Neural cell (in vitro differentiated cells): ENCODE data around the gene TSR1. TPM values are rescaled to one million over a fixed set of nuclear protein-coding genes. Genes with fewer than 3 reads are reported as not detected.

ENCODE experiments used
- H2AFZ ChIP-seq: fragments of 200-600, 300-800 bp; sonication (generic), shearing (Covaris generic); 2 replicates; pipeline ENCODE4 v1.6.0; 2014; ENCODE audit warnings: low read depth, mild to moderate bottlenecking, antibody characterized with exemption, low read length, moderate library complexity
- H3F3A ChIP-seq: fragments of 200-600 bp; shearing (Covaris generic); 2 replicates; pipeline ENCODE4 v1.6.1; 2016; ENCODE audit warnings: mild to moderate bottlenecking, moderate library complexity, mixed read lengths, antibody characterized with exemption, low read length; ENCODE audit not compliant: insufficient read depth, poor library complexity, severe bottlenecking
- H3K27ac ChIP-seq: fragments of 200-600, 300-800 bp; sonication (generic), shearing (Covaris generic); 2 replicates; pipeline ENCODE4 v1.5.1; 2014; ENCODE audit warnings: mild to moderate bottlenecking, low read length, moderate library complexity
- H3K27me3 ChIP-seq: fragments of 300-800, 200-600 bp; sonication (generic), shearing (Covaris generic); 2 replicates; pipeline ENCODE4 v1.6.0; 2014; ENCODE audit warnings: mild to moderate bottlenecking, low read depth, low read length, moderate library complexity; ENCODE audit not compliant: insufficient read depth
- H3K36me3 ChIP-seq: fragments of 300-800, 200-600 bp; sonication (generic), shearing (Covaris generic); 2 replicates; pipeline ENCODE4 v1.5.1; 2014; ENCODE audit warnings: mild to moderate bottlenecking, antibody characterized with exemption, low read length, moderate library complexity; ENCODE audit not compliant: insufficient read depth
- H3K4me2 ChIP-seq: fragments of 300-800, 200-600 bp; sonication (generic), shearing (Covaris generic); 2 replicates; pipeline ENCODE4 v1.6.0; 2014; ENCODE audit warnings: mild to moderate bottlenecking, low read length
- H3K4me3 ChIP-seq: fragments of 300-800, 200-600 bp; sonication (generic), shearing (Covaris generic); 2 replicates; pipeline ENCODE4 v1.5.1; 2014; ENCODE audit warnings: mild to moderate bottlenecking, low read length, moderate library complexity
- H3K79me2 ChIP-seq: fragments of 200-600 bp; shearing (Covaris generic); replicated peaks from 2 replicates; pipeline ENCODE4 v1.6.0; 2014; ENCODE audit warnings: mild to moderate bottlenecking, low read length, moderate library complexity; ENCODE audit not compliant: insufficient read depth
- H3K9ac ChIP-seq: fragments of 300-800, 200-600 bp; sonication (generic), shearing (Covaris generic); 2 replicates; pipeline ENCODE4 v1.6.1; 2016; ENCODE audit warnings: mild to moderate bottlenecking, low read length, mixed read lengths
- H3K9me2 ChIP-seq: fragments of 200-600 bp; shearing (Covaris generic); 2 replicates; pipeline ENCODE4 v1.6.1; 2016; ENCODE audit warnings: mild to moderate bottlenecking, low read length, mixed read lengths; ENCODE audit not compliant: insufficient read depth
- H3K9me3 ChIP-seq: fragments of 200-600, 300-800 bp; sonication (generic), shearing (Covaris generic); 2 replicates; pipeline ENCODE4 v1.6.1; 2016; ENCODE audit warnings: mild to moderate bottlenecking, mixed run types, low read length, moderate library complexity, mixed read lengths
- H4K20me1 ChIP-seq: fragments of 200-600 bp; shearing (Covaris generic); 2 replicates; pipeline ENCODE4 v1.6.1; 2016; ENCODE audit warnings: mild to moderate bottlenecking, mixed run types; ENCODE audit not compliant: insufficient read depth
- CTCF ChIP-seq: fragments of 450-650 bp; IDR thresholded peaks from 2 replicates; pipeline ENCODE4 v1.5.1; 2014; ENCODE audit warnings: antibody characterized with exemption, mild to moderate bottlenecking, moderate library complexity; ENCODE audit not compliant: poor library complexity, severe bottlenecking
- EZH2 ChIP-seq: fragments of 200-600, 300-800 bp; shearing (Covaris generic), sonication (generic); IDR thresholded peaks from 2 replicates; pipeline ENCODE4 v1.6.1; 2014; ENCODE audit warnings: antibody characterized with exemption, low read length, borderline replicate concordance, mild to moderate bottlenecking; ENCODE audit not compliant: insufficient read depth, poor library complexity, severe bottlenecking
- MXI1 ChIP-seq: fragments of 450-650 bp; conservative IDR thresholded peaks from 2 replicates; pipeline ENCODE4 v1.6.1; 2014; ENCODE audit warnings: antibody characterized with exemption, mild to moderate bottlenecking; ENCODE audit not compliant: poor library complexity, severe bottlenecking
- POLR2AphosphoS5 ChIP-seq: IDR thresholded peaks from 2 replicates; pipeline ENCODE4 v1.6.1; 2012
- REST ChIP-seq: IDR thresholded peaks from 2 replicates; pipeline ENCODE4 v1.6.1; 2012; ENCODE audit warnings: borderline replicate concordance
- SMC3 ChIP-seq: fragments of 450-650 bp; conservative IDR thresholded peaks from 2 replicates; pipeline ENCODE4 v1.6.1; 2014; ENCODE audit warnings: antibody characterized with exemption, mild to moderate bottlenecking, moderate library complexity; ENCODE audit not compliant: poor library complexity
- TAF1 ChIP-seq: IDR thresholded peaks from 2 replicates; pipeline ENCODE4 v1.6.1; 2012; ENCODE audit warnings: low read depth
- polyA plus RNA-seq: library from polyadenylated mRNA; depleted of rRNA; stranded (reverse); fragments of >200 nt; gene quantifications from 2 replicates; pipeline ENCODE4 v1.2.3, GENCODE V29; 2014

TSR1 gene
- polyA plus RNA-seq, 1 donor from 2014 or later: 31.8 TPM

GRCh38 chr17:2366747-2367494 lies 30.7 kb upstream of the TSR1 start:
- Histone ChIP-seq H3K27me3 (no peaks in the 10 kb centered on the region), H4K20me1 (no peaks in the 10 kb centered on the region), H3K79me2 (no peaks in the 10 kb centered on the region), H3K9me3 (no peaks in the 10 kb centered on the region), H3K4me3 (no peak overlapping the region), H3K36me3 (no peaks in the 10 kb centered on the region), H3F3A (no peaks in the 10 kb centered on the region), H2AFZ (no peak overlapping the region), H3K9me2 (no peaks in the 10 kb centered on the region), H3K4me2 (no peak overlapping the region), H3K27ac (no peak overlapping the region), H3K9ac (no peak overlapping the region)
- TF ChIP-seq CTCF: peak; percentile 31
- no peak for TF ChIP-seq REST

GRCh38 chr17:2365132-2365531 lies 28.9 kb upstream of the TSR1 start:
- Histone ChIP-seq H2AFZ (no peak overlapping the region), H3K36me3 (no peaks in the 10 kb centered on the region), H3K9ac (no peak overlapping the region), H3K9me3 (no peaks in the 10 kb centered on the region), H4K20me1 (no peaks in the 10 kb centered on the region), H3K4me3 (no peak overlapping the region), H3K9me2 (no peaks in the 10 kb centered on the region), H3F3A (no peaks in the 10 kb centered on the region), H3K4me2 (no peak overlapping the region), H3K79me2 (no peaks in the 10 kb centered on the region), H3K27ac (no peak overlapping the region), H3K27me3 (no peaks in the 10 kb centered on the region)
- no peak for TF ChIP-seq MXI1
- TF ChIP-seq SMC3: no peak

- no peaks in the 10 kb centered on the region for H3K36me3 ChIP-seq
- H3K4me2 ChIP-seq: no peak overlapping the region
- H4K20me1 ChIP-seq: no peaks in the 10 kb centered on the region
- H3K79me2 ChIP-seq: no peaks in the 10 kb centered on the region
- H3F3A ChIP-seq: no peaks in the 10 kb centered on the region
- no peaks in the 10 kb centered on the region for H3K9me2 ChIP-seq
- H2AFZ ChIP-seq: no peak overlapping the region
- no peak overlapping the region for H3K4me3 ChIP-seq
- no peak for TF ChIP-seq TAF1
- no peak for TF ChIP-seq SMC3
- no peak for TF ChIP-seq EZH2
- no peak for TF ChIP-seq CTCF
- no peak for TF ChIP-seq REST
- TF ChIP-seq POLR2AphosphoS5: no peak
- H3K9me3 ChIP-seq: no peaks in the 10 kb centered on the region
- no peak overlapping the region for H3K27ac ChIP-seq
- no peak overlapping the region for H3K9ac ChIP-seq
- no peaks in the 10 kb centered on the region for H3K27me3 ChIP-seq
These were observed 28.5 kb upstream of the TSR1 start for GRCh38 chr17:2364763-2365116.
